NCI-H146 treated with DMSO at 0.1 percent for 48 hours (cell line): ENCODE measurements around the gene LRRC23.
A peak's percentile ranks its signal among the peaks of the same experiment; 100 is the strongest.

Experiments used
- DNase-seq: peaks from one replicate; lab custom pipeline; 2025; ENCODE audit not compliant: unreplicated experiment; lab: John Stamatoyannopoulos, UW

Gene LRRC23

DNA sequence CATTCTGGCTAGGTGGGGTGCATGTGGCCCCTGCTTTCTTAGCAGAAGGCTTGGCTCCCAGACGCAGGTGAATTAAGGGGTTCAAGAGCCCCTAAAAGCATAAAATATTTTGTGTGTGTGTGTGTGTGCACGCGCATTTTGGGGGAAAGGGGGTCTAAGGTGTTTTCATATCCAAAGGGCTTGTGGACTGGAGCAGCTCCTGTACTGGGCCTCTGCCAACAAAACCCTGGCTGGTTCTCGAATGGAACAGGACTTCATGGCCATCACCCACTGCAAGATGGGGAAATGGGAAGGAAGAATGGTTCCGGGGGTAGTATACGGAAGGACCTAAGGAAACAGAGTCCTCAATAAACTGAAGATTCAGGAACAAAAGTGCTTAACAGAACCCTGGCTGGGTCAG, 19.2 kb downstream of the LRRC23 start:
- no peak for DNase-seq

DNA sequence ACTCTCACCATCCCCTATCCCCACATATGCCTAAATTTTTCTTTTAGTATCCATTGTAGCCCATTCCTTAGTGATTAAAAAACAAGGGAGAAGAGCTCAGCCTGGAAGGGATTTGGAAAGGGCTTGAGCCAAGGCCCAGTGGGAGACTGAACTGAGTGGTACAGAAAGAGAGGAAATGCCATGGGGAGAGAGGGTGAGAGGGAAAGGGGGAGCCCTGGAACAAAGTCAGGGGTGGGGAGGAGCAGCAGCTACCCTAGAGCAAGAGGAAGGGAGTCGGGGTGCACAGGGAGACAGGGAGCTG, 20.6 kb downstream of the LRRC23 start:
- no peak for DNase-seq

DNA sequence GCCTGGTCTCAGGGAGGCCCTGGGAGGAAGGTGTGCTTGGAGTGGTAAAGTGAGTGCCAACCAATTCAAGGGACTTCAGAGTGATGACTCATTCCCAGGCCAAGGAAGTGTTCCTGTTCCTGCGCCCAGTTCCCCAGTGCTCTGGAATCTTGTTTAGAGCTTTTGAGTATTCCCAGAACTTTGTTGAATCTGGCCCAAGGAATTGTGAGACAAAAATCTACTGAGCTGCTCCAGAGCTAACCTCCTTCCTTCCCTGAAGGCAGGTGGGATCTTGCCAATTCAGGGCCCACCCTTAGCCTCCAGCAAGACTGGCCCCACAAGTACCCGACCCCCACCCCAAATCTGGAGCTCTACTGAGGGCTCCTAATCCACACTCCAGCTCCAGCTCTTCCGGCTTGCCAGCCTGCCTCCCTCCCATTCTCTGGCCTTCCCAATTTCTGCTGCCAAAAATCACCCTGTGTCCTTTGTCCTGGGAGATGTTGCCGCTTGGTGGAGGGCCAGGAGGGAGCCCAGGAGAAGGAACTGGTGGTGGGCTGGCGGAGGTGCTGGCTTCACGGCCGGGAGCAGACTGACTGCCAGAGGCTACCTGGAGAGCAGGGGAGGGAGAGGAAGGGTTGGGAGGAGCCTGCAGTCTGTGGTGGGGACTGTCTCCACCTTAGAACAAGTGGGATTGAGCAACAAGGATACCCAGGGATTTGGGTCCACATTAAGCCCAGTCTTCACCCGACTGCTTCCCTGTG, 21.1 kb downstream of the LRRC23 start:
- no peak for DNase-seq

DNA sequence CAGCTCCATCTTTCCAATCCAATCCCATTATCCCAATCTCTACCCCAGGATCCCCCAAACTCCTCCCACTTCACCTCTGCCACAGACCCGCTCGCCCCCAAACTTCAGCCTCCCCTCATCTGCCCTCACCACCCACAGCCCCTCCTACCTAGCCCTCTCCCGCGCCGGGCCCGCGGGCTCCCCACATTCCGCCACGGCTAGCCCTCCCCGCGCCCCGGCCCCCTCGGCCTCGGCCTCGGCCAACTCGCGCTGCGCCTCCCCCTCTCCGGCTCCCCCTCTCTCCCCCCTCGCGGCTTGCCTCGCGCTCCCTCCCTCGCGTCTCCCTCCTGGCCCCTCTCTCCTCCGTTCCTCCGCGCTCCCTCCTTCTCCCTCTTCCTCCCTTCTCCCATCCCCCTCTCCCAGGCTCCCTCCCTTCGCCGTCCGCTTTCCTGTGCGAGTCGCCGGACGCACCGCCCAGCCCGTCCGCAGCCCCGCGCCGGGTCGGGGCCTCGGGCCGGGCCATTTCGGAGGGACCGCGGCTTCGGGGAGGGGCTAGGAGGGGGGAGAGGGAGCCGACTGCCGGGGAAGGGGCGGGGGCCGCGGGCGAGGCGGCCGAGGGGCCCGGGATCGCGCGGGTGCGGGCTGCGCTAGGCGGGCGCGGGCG, 22.9 kb downstream of the LRRC23 start, which contains the start of gene ATN1:
Gene ATN1 (plus strand): TSS at position 581 of the 643 bp plus-strand sequence. CDS start 6,043 bp downstream, outside the sequence.
- DNase-seq: peak; percentile 75

DNA sequence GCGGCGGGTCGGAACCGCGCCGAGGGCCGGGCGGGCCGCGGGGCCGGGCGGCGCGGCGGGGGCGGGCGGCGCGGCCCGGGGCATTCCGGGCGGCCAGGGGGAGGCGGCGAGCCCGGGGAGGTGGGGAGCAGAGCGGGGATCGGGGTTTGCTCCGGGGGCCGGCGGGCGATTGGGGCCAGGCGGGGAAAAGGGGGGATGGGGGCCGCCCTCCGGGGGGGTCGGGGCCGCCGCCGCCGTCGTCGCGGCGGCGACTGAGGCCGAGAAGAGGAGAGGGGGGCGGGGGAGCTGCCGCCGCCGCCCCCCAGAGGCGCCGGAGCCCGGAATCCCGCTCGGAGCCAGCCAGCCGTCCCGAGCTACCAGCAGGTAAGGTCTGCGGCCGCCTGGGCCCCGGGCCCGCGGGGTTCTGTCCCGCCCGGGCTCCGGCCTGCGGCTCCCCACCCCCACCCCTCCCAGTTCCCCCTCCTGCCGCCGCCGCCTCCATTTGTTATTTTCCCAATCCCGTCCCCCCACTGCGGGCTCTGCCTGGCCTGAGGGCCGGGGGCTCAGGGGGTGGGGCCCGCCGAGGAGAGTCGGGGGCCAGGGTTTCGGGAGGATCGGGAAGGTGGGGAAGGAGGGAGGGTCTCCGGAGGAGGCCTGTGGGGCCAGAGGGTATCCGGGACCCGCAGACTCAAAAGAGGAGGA, 23.5 kb downstream of the LRRC23 start:
- no peak for DNase-seq

DNA sequence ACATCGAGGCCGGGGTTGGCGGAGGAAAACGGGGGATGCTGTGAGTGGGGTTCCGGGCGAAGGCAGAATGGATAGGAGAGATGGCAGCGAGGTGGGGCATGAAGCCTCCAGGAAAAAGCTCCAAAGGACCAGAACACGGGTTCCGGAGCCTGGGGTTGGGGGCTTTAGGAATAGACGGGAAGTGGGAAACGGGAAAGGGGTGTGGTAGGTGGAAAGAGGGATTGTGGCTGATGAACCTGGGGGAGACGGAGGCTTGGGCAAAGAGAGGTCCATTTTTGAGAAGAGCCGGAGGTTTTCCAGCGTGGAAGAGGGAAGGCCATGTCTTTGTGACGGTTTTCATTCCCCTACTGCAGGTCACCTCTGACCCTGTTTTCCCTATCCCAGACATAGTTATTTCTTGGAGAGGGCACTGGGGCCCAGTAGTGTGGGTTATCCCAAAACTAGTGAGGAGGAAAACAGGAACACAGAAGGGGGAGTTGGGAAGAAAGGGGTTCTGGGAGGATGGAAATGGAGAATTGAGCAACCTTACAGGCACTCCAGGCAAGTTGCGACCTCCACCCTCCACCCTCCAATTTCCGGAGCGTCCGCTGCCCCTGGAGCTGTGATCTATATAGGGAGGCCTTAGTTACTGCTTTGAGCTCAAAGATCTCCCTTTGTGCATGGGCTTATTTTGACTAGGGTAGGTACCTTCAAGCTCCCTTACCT, 24.2 kb downstream of the LRRC23 start:
- DNase-seq: no peak

DNA sequence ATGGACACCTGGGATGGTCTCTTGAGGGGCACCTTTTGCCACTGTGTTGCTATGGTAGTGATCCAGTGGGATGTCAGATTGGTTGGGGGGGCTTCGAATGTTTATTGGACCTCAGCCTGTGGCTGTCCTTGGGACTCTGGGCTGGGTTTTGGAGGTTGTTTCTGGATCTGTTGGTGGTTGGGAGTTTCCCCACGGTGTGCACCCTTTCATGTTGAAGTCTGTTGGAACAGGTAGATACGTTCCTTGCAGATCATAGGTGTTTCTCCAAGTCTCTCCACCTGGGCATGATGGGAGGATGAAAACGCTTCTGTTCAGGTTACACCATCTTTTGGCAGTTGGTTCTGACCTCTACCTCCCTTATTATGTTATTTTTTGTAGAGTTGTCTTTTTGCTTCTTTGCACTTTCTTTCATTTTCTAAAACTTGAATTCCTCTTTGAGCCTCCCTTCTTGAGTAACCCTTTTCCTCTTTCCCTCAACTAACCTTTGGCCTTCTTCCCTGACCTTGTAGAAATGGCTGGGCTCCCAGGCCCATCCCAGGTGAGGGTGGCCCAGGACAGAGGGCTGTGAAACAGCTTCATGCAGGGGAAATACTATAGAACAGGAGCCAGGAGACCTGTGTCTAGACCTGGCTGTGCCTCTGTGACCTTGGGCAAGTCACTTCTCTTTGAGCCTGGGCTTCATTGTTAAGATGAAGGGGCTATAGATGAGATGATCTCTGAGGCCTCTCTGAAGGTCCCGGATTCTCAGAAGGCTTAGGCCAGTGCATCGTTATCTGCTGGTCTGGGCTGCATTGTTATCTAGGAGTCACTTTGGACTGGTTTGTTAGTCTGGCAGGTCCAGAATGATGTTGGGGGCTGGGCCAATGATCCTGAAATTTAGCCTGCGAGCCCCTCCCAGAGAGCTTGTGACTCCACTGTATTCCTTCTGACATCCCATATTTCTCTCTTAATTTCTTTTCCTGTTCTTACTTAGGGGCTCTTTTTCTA, 25.1 kb downstream of the LRRC23 start:
- DNase-seq: no peak

DNA sequence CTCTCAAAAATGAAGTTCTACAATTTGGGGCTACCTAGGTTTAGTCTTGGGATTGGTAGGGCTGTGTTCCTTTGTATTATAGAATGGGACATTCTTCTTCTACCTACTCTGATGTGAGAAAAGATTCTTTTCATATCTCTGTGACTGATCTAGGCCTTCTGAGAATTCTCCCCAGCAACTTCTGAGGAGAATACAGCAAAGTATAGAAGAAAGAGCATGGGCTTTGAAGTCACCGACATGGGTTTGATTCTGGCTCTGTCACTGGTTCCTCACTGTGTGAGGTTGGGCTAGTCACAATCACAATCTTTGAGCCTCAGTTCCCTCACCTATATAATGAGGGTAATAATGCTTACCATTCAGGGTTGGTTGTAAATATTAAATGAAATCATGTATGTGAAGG, 28.1 kb downstream of the LRRC23 start:
- no peak for DNase-seq

DNA sequence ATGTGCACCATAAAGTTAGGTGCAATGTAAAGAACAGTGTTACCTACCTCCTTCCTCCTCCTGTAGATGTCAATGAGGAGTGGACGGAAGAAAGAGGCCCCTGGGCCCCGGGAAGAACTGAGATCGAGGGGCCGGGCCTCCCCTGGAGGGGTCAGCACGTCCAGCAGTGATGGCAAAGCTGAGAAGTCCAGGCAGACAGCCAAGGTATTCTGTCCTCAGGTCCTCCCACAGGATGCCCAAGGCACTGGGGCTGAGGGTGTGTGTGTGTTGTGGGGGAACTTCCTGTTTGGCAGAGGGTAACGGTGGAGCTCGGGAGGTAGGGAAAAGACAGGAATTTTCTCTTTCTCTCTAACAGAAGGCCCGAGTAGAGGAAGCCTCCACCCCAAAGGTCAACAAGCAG, 29.5 kb downstream of the LRRC23 start:
- no peak for DNase-seq

DNA sequence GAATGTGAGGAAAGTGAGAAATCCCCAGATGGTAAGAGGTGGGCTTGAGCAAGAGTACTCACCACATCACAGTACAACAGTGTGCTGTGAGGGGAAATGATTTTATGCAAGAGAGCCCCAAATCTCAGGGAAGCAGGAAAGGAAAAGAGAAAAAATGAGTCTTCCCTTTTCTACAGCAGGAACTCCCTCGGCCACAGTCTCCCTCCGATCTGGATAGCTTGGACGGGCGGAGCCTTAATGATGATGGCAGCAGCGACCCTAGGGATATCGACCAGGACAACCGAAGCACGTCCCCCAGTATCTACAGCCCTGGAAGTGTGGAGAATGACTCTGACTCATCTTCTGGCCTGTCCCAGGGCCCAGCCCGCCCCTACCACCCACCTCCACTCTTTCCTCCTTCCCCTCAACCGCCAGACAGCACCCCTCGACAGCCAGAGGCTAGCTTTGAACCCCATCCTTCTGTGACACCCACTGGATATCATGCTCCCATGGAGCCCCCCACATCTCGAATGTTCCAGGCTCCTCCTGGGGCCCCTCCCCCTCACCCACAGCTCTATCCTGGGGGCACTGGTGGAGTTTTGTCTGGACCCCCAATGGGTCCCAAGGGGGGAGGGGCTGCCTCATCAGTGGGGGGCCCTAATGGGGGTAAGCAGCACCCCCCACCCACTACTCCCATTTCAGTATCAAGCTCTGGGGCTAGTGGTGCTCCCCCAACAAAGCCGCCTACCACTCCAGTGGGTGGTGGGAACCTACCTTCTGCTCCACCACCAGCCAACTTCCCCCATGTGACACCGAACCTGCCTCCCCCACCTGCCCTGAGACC, 31.0 kb downstream of the LRRC23 start:
- no peak for DNase-seq

DNA sequence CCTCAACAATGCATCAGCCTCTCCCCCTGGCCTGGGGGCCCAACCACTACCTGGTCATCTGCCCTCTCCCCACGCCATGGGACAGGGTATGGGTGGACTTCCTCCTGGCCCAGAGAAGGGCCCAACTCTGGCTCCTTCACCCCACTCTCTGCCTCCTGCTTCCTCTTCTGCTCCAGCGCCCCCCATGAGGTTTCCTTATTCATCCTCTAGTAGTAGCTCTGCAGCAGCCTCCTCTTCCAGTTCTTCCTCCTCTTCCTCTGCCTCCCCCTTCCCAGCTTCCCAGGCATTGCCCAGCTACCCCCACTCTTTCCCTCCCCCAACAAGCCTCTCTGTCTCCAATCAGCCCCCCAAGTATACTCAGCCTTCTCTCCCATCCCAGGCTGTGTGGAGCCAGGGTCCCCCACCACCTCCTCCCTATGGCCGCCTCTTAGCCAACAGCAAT, 31.6 kb downstream of the LRRC23 start:
- no peak for DNase-seq

DNA sequence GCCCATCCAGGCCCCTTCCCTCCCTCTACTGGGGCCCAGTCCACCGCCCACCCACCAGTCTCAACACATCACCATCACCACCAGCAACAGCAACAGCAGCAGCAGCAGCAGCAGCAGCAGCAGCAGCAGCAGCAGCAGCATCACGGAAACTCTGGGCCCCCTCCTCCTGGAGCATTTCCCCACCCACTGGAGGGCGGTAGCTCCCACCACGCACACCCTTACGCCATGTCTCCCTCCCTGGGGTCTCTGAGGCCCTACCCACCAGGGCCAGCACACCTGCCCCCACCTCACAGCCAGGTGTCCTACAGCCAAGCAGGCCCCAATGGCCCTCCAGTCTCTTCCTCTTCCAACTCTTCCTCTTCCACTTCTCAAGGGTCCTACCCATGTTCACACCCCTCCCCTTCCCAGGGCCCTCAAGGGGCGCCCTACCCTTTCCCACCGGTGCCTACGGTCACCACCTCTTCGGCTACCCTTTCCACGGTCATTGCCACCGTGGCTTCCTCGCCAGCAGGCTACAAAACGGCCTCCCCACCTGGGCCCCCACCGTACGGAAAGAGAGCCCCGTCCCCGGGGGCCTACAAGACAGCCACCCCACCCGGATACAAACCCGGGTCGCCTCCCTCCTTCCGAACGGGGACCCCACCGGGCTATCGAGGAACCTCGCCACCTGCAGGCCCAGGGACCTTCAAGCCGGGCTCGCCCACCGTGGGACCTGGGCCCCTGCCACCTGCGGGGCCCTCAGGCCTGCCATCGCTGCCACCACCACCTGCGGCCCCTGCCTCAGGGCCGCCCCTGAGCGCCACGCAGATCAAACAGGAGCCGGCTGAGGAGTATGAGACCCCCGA, 32.2 kb downstream of the LRRC23 start:
- DNase-seq: peak; percentile 28

DNA sequence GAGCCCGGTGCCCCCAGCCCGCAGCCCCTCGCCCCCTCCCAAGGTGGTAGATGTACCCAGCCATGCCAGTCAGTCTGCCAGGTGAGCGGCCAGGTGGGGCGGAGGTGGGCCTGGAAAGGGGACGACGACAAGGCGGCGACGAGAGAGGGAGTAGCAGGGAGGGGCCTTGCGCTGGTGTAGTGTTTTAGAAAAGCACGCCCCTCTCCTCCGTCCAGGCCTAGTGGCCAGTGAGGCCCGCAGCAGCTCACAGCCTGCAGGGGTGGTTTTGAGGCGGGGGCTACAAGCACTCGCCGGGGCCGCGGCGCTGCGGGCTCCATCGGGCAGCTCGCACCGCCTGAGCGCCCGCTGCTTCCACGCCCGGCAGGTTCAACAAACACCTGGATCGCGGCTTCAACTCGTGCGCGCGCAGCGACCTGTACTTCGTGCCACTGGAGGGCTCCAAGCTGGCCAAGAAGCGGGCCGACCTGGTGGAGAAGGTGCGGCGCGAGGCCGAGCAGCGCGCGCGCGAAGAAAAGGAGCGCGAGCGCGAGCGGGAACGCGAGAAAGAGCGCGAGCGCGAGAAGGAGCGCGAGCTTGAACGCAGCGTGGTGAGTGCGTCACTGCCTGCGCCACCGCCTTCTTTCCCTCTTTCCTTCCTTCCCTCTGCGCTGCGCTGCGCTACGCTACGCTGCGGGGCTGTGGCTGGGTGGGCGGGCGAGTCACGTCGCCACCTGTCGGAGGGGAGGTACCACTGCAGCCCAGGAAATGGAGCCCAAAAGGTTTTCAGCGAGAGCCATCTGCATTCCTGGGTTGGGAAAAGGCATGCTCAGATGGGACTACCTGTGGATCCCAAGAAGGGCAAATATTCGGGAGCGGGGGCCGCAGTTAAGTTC, 33.1 kb downstream of the LRRC23 start:
- peak; percentile 98 for DNase-seq

DNA sequence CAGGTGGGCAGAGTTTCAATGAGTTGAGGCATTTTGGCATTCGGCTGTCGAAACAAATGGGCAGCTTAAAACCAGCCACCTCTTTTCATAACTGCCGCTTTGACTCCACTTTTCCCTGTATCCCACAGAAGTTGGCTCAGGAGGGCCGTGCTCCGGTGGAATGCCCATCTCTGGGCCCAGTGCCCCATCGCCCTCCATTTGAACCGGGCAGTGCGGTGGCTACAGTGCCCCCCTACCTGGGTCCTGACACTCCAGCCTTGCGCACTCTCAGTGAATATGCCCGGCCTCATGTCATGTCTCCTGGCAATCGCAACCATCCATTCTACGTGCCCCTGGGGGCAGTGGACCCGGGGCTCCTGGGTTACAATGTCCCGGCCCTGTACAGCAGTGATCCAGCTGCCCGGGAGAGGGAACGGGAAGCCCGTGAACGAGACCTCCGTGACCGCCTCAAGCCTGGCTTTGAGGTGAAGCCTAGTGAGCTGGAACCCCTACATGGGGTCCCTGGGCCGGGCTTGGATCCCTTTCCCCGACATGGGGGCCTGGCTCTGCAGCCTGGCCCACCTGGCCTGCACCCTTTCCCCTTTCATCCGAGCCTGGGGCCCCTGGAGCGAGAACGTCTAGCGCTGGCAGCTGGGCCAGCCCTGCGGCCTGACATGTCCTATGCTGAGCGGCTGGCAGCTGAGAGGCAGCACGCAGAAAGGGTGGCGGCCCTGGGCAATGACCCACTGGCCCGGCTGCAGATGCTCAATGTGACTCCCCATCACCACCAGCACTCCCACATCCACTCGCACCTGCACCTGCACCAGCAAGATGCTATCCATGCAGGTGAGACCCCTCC, 34.0 kb downstream of the LRRC23 start:
- DNase-seq: no peak

DNA sequence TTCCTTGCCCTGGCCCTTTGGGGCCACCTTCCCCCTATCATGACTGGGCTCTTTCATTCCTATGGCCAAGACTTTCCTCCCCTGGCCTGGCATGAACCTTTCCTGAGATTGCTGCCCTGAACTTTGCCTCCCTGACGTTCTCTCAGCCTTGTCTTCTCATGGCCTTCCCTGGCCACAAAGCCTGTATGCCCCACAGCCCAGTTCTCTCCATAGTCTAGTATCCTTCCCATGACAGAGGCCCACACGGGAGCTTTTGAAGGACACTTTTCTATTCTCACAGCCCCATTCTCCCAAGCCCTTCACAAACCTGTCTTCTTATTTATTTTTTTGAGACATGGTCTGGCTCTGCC, 34.5 kb downstream of the LRRC23 start:
- no peak for DNase-seq

DNA sequence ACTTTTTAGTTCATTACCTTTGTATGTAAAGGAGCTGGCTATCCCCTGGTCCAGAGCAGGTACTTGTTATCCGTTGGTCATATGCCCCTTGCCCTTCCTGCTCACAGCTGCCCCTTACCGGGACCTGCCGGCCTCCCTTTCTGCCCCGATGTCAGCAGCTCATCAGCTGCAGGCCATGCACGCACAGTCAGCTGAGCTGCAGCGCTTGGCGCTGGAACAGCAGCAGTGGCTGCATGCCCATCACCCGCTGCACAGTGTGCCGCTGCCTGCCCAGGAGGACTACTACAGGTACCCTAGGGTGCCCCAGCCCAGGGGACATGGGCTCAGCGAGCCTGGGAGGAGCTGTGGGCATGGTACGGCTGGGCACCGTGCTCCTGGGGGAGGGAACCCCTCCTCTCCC, 36.6 kb downstream of the LRRC23 start:
- DNase-seq: no peak

DNA sequence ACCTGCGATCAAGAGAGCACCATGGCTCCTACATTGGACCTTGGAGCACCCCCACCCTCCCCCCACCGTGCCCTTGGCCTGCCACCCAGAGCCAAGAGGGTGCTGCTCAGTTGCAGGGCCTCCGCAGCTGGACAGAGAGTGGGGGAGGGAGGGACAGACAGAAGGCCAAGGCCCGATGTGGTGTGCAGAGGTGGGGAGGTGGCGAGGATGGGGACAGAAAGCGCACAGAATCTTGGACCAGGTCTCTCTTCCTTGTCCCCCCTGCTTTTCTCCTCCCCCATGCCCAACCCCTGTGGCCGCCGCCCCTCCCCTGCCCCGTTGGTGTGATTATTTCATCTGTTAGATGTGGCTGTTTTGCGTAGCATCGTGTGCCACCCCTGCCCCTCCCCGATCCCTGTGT, 37.2 kb downstream of the LRRC23 start:
- DNase-seq: no peak
